OCI-LY7 (cell line): ENCODE measurements around the gene MAP6.

Source experiments
- EZH2phosphoT487 ChIP-seq: fragments of 200-600 bp; sonication (generic); IDR thresholded peaks from 2 replicates; pipeline ENCODE4 v1.6.1; 2018; ENCODE audit warnings: low read depth, borderline replicate concordance, mild to moderate bottlenecking, mixed run types, antibody characterized with exemption, low read length, moderate library complexity, mixed read lengths
- TF ChIP-seq, protein P1 (sequence below): fragments of 200-600 bp; sonication (generic); conservative IDR thresholded peaks from 2 replicates; pipeline ENCODE4 v1.5.1; 2014; ENCODE audit warnings: mild to moderate bottlenecking, antibody characterized with exemption, low read length, moderate library complexity, mixed read lengths

DNA sequence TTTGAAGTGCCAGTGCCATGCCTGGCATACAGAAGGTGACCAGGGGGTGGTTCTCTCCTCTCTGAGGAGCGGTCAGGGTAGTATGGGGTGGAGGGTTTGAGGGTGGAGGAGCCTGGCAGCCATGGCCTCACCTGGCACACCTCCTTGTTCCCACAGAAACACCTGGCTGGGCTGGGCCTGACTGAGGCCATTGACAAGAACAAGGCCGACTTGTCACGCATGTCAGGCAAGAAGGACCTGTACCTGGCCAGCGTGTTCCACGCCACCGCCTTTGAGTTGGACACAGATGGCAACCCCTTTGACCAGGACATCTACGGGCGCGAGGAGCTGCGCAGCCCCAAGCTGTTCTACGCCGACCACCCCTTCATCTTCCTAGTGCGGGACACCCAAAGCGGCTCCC, 97.2 kb downstream of the MAP6 start:
- TF ChIP-seq, protein P1, sequence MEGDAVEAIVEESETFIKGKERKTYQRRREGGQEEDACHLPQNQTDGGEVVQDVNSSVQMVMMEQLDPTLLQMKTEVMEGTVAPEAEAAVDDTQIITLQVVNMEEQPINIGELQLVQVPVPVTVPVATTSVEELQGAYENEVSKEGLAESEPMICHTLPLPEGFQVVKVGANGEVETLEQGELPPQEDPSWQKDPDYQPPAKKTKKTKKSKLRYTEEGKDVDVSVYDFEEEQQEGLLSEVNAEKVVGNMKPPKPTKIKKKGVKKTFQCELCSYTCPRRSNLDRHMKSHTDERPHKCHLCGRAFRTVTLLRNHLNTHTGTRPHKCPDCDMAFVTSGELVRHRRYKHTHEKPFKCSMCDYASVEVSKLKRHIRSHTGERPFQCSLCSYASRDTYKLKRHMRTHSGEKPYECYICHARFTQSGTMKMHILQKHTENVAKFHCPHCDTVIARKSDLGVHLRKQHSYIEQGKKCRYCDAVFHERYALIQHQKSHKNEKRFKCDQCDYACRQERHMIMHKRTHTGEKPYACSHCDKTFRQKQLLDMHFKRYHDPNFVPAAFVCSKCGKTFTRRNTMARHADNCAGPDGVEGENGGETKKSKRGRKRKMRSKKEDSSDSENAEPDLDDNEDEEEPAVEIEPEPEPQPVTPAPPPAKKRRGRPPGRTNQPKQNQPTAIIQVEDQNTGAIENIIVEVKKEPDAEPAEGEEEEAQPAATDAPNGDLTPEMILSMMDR = no peak
- TF ChIP-seq EZH2phosphoT487 = no peak
